Neural cell (in vitro differentiated cells): ENCODE results near the gene CEP120. TPM values are rescaled to one million over a fixed set of nuclear protein-coding genes. Genes with fewer than 3 reads are reported as not detected.
A peak's percentile ranks its signal among the peaks of the same experiment; 100 is the strongest.
"Not testable (repeated sequence)": the region's sequence is repeated elsewhere in the genome, so short reads cannot be mapped to it uniquely, and the experiment has no call there.

ENCODE experiments used
- H2AFZ ChIP-seq: fragments of 200-600, 300-800 bp; sonication (generic), shearing (Covaris generic); 2 replicates; pipeline ENCODE4 v1.6.0; 2014; ENCODE audit warnings: low read depth, mild to moderate bottlenecking, antibody characterized with exemption, low read length, moderate library complexity
- H3F3A ChIP-seq: fragments of 200-600 bp; shearing (Covaris generic); 2 replicates; pipeline ENCODE4 v1.6.1; 2016; ENCODE audit warnings: mild to moderate bottlenecking, moderate library complexity, mixed read lengths, antibody characterized with exemption, low read length; ENCODE audit not compliant: insufficient read depth, poor library complexity, severe bottlenecking
- H3K27ac ChIP-seq: fragments of 200-600, 300-800 bp; sonication (generic), shearing (Covaris generic); 2 replicates; pipeline ENCODE4 v1.5.1; 2014; ENCODE audit warnings: mild to moderate bottlenecking, low read length, moderate library complexity
- H3K27me3 ChIP-seq: fragments of 300-800, 200-600 bp; sonication (generic), shearing (Covaris generic); 2 replicates; pipeline ENCODE4 v1.6.0; 2014; ENCODE audit warnings: mild to moderate bottlenecking, low read depth, low read length, moderate library complexity; ENCODE audit not compliant: insufficient read depth
- H3K36me3 ChIP-seq: fragments of 300-800, 200-600 bp; sonication (generic), shearing (Covaris generic); 2 replicates; pipeline ENCODE4 v1.5.1; 2014; ENCODE audit warnings: mild to moderate bottlenecking, antibody characterized with exemption, low read length, moderate library complexity; ENCODE audit not compliant: insufficient read depth
- H3K4me2 ChIP-seq: fragments of 300-800, 200-600 bp; sonication (generic), shearing (Covaris generic); 2 replicates; pipeline ENCODE4 v1.6.0; 2014; ENCODE audit warnings: mild to moderate bottlenecking, low read length
- H3K4me3 ChIP-seq: fragments of 300-800, 200-600 bp; sonication (generic), shearing (Covaris generic); 2 replicates; pipeline ENCODE4 v1.5.1; 2014; ENCODE audit warnings: mild to moderate bottlenecking, low read length, moderate library complexity
- H3K79me2 ChIP-seq: fragments of 200-600 bp; shearing (Covaris generic); replicated peaks from 2 replicates; pipeline ENCODE4 v1.6.0; 2014; ENCODE audit warnings: mild to moderate bottlenecking, low read length, moderate library complexity; ENCODE audit not compliant: insufficient read depth
- H3K9ac ChIP-seq: fragments of 300-800, 200-600 bp; sonication (generic), shearing (Covaris generic); 2 replicates; pipeline ENCODE4 v1.6.1; 2016; ENCODE audit warnings: mild to moderate bottlenecking, low read length, mixed read lengths
- H3K9me2 ChIP-seq: fragments of 200-600 bp; shearing (Covaris generic); 2 replicates; pipeline ENCODE4 v1.6.1; 2016; ENCODE audit warnings: mild to moderate bottlenecking, low read length, mixed read lengths; ENCODE audit not compliant: insufficient read depth
- H3K9me3 ChIP-seq: fragments of 200-600, 300-800 bp; sonication (generic), shearing (Covaris generic); 2 replicates; pipeline ENCODE4 v1.6.1; 2016; ENCODE audit warnings: mild to moderate bottlenecking, mixed run types, low read length, moderate library complexity, mixed read lengths
- H4K20me1 ChIP-seq: fragments of 200-600 bp; shearing (Covaris generic); 2 replicates; pipeline ENCODE4 v1.6.1; 2016; ENCODE audit warnings: mild to moderate bottlenecking, mixed run types; ENCODE audit not compliant: insufficient read depth
- EP300 ChIP-seq: fragments of 450-650 bp; conservative IDR thresholded peaks from 2 replicates; pipeline ENCODE4 v1.6.1; 2014; ENCODE audit warnings: antibody characterized with exemption, mild to moderate bottlenecking, moderate library complexity; ENCODE audit not compliant: poor library complexity, severe bottlenecking
- EZH2 ChIP-seq: fragments of 200-600, 300-800 bp; shearing (Covaris generic), sonication (generic); IDR thresholded peaks from 2 replicates; pipeline ENCODE4 v1.6.1; 2014; ENCODE audit warnings: antibody characterized with exemption, low read length, borderline replicate concordance, mild to moderate bottlenecking; ENCODE audit not compliant: insufficient read depth, poor library complexity, severe bottlenecking
- MXI1 ChIP-seq: fragments of 450-650 bp; conservative IDR thresholded peaks from 2 replicates; pipeline ENCODE4 v1.6.1; 2014; ENCODE audit warnings: antibody characterized with exemption, mild to moderate bottlenecking; ENCODE audit not compliant: poor library complexity, severe bottlenecking
- POLR2AphosphoS5 ChIP-seq: IDR thresholded peaks from 2 replicates; pipeline ENCODE4 v1.6.1; 2012
- RAD21 ChIP-seq: fragments of 450-650 bp; conservative IDR thresholded peaks from 2 replicates; pipeline ENCODE4 v1.6.1; 2014; ENCODE audit warnings: antibody characterized with exemption, mild to moderate bottlenecking, moderate library complexity
- SMC3 ChIP-seq: fragments of 450-650 bp; conservative IDR thresholded peaks from 2 replicates; pipeline ENCODE4 v1.6.1; 2014; ENCODE audit warnings: antibody characterized with exemption, mild to moderate bottlenecking, moderate library complexity; ENCODE audit not compliant: poor library complexity
- TAF1 ChIP-seq: IDR thresholded peaks from 2 replicates; pipeline ENCODE4 v1.6.1; 2012; ENCODE audit warnings: low read depth
- polyA plus RNA-seq: library from polyadenylated mRNA; depleted of rRNA; stranded (reverse); fragments of >200 nt; gene quantifications from 2 replicates; pipeline ENCODE4 v1.2.3, GENCODE V29; 2014
- TF ChIP-seq, protein P1 (sequence below): fragments of 450-650 bp; IDR thresholded peaks from 2 replicates; pipeline ENCODE4 v1.5.1; 2014; ENCODE audit warnings: antibody characterized with exemption, mild to moderate bottlenecking, moderate library complexity; ENCODE audit not compliant: poor library complexity, severe bottlenecking
- TF ChIP-seq, protein P2 (sequence below): IDR thresholded peaks from 2 replicates; pipeline ENCODE4 v1.6.1; 2012; ENCODE audit warnings: borderline replicate concordance

CEP120 gene
- polyA plus RNA-seq, 1 donor from 2014 or later = 33.2 TPM

DNA sequence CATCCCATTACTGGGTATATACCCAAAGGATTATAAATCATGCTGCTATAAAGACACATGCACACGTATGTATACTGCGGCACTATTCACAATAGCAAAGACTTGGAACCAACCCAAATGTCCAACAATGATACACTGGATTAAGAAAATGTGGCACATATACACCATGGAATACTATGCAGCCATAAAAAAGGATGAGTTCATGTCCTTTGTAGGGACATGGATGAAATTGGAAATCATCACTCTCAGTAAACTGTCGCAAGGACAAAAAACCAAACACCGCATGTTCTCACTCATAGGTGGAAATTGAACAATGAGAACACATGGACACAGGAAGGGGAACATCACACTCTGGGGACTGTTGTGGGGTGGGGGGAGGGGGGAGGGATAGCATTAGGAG lies 35.8 kb upstream of the CEP120 start:
- H3K4me3 ChIP-seq, H3K27ac ChIP-seq, H4K20me1 ChIP-seq, H3K9ac ChIP-seq, H3K79me2 ChIP-seq, H3K27me3 ChIP-seq, H2AFZ ChIP-seq, H3K9me2 ChIP-seq, H3K9me3 ChIP-seq, H3K4me2 ChIP-seq, H3F3A ChIP-seq, H3K36me3 ChIP-seq: not testable (repeated sequence)

DNA sequence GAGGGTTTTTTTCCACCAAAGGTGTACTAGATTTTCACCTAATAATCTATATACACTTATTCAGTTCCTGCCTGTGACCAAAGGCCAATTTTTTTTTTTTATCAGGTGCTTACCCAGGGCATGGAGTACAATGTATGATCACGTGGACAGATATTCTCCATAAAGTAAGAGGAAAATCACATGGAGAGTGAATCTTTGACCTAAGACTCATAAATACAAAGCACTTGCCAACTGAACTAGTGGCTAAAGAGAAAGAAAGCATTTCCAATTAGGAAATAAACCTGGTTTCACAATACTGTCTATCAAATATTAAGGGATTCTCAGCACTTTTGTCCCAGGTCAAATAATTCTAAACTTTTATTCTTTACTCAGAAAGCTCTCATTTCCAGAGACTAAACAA lies 33.0 kb upstream of the CEP120 start:
- Histone ChIP-seq H3K9ac (no peak overlapping the region), H4K20me1 (no peaks in the 10 kb centered on the region), H3K4me2 (no peak overlapping the region), H3K9me2 (no peaks in the 10 kb centered on the region), H3K4me3 (no peak overlapping the region), H3K36me3 (no peaks in the 10 kb centered on the region), H3F3A (no peaks in the 10 kb centered on the region), H3K27me3 (no peaks in the 10 kb centered on the region), H3K9me3 (no peaks in the 10 kb centered on the region), H3K79me2 (no peaks in the 10 kb centered on the region), H3K27ac (no peak overlapping the region), H2AFZ (no peak overlapping the region)
- no peak for TF ChIP-seq RAD21

DNA sequence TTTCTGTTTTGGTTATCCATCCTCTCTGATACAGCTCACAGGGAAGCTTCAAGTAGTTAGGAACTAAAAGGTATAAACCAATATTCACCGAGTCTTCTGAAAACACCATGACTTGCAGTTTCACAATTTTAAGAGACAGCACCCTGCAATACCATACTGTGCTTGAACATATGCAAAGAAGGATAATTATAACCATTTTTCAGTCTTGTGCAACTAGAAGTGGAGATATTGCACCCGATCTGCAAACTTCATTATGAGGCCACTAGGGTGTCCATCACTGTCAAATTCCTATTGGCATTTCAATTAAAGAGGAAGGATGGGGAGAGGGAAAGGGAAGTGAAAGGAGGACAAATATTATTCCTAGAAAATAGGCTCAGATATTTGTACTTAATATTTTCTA lies 32.4 kb upstream of the CEP120 start:
- no peaks in the 10 kb centered on the region for H3K36me3 ChIP-seq
- no peaks in the 10 kb centered on the region for H3K9me3 ChIP-seq
- no peak overlapping the region for H3K4me3 ChIP-seq
- H3K27ac ChIP-seq = no peak overlapping the region
- no peaks in the 10 kb centered on the region for H3K9me2 ChIP-seq
- no peaks in the 10 kb centered on the region for H3K79me2 ChIP-seq
- peak; percentile 20 for TF ChIP-seq EP300
- no peak for TF ChIP-seq MXI1
- no peak for TF ChIP-seq RAD21
- TF ChIP-seq POLR2AphosphoS5 = no peak
- TF ChIP-seq EZH2 = no peak
- TF ChIP-seq, protein P1, sequence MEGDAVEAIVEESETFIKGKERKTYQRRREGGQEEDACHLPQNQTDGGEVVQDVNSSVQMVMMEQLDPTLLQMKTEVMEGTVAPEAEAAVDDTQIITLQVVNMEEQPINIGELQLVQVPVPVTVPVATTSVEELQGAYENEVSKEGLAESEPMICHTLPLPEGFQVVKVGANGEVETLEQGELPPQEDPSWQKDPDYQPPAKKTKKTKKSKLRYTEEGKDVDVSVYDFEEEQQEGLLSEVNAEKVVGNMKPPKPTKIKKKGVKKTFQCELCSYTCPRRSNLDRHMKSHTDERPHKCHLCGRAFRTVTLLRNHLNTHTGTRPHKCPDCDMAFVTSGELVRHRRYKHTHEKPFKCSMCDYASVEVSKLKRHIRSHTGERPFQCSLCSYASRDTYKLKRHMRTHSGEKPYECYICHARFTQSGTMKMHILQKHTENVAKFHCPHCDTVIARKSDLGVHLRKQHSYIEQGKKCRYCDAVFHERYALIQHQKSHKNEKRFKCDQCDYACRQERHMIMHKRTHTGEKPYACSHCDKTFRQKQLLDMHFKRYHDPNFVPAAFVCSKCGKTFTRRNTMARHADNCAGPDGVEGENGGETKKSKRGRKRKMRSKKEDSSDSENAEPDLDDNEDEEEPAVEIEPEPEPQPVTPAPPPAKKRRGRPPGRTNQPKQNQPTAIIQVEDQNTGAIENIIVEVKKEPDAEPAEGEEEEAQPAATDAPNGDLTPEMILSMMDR = peak; percentile 47
- no peak for TF ChIP-seq TAF1
- TF ChIP-seq, protein P2, sequence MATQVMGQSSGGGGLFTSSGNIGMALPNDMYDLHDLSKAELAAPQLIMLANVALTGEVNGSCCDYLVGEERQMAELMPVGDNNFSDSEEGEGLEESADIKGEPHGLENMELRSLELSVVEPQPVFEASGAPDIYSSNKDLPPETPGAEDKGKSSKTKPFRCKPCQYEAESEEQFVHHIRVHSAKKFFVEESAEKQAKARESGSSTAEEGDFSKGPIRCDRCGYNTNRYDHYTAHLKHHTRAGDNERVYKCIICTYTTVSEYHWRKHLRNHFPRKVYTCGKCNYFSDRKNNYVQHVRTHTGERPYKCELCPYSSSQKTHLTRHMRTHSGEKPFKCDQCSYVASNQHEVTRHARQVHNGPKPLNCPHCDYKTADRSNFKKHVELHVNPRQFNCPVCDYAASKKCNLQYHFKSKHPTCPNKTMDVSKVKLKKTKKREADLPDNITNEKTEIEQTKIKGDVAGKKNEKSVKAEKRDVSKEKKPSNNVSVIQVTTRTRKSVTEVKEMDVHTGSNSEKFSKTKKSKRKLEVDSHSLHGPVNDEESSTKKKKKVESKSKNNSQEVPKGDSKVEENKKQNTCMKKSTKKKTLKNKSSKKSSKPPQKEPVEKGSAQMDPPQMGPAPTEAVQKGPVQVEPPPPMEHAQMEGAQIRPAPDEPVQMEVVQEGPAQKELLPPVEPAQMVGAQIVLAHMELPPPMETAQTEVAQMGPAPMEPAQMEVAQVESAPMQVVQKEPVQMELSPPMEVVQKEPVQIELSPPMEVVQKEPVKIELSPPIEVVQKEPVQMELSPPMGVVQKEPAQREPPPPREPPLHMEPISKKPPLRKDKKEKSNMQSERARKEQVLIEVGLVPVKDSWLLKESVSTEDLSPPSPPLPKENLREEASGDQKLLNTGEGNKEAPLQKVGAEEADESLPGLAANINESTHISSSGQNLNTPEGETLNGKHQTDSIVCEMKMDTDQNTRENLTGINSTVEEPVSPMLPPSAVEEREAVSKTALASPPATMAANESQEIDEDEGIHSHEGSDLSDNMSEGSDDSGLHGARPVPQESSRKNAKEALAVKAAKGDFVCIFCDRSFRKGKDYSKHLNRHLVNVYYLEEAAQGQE = no peak
- TF ChIP-seq SMC3 = no peak
- H3K27me3 ChIP-seq = no peaks in the 10 kb centered on the region
- no peak overlapping the region for H2AFZ ChIP-seq
- no peaks in the 10 kb centered on the region for H3F3A ChIP-seq
- H3K4me2 ChIP-seq = no peak overlapping the region
- H4K20me1 ChIP-seq = no peaks in the 10 kb centered on the region
- no peak overlapping the region for H3K9ac ChIP-seq
